GM20431 (cell line): Measurements from ENCODE around the gene VEGFC.

Experiments
- in situ Hi-C: fragments of 300-500 bp; cut with MseI, MboI; formaldehyde crosslinking; loops from one replicate; pipeline ENCODE4 v1.15.0; 2020; ENCODE audit warnings: low sequenced_read_pairs; ENCODE audit not compliant: unreplicated experiment

VEGFC gene

GRCh38 chr4:176642472-176642871 is 150.2 kb downstream of the VEGFC start:
- in situ Hi-C loops, result loop anchor here (25.0 kb wide), 1 partner anchor 255 kb away; no protein-coding TSS in a partner anchor

GRCh38 chr4:176641237-176641636 is 151.5 kb downstream of the VEGFC start:
- in situ Hi-C loops, result loop anchor here (25.0 kb wide), 1 partner anchor 254 kb away; no protein-coding TSS in a partner anchor

GRCh38 chr4:176638992-176639391 is 153.7 kb downstream of the VEGFC start:
- in situ Hi-C loops, result loop anchor here (25.0 kb wide), 1 partner anchor 252 kb away; no protein-coding TSS in a partner anchor

GRCh38 chr4:176636292-176636691 is 156.4 kb downstream of the VEGFC start:
- in situ Hi-C loops, result loop anchor here (25.0 kb wide), 1 partner anchor 249 kb away; no protein-coding TSS in a partner anchor

GRCh38 chr4:176635372-176636261 is 157.1 kb downstream of the VEGFC start:
- in situ Hi-C loops, result loop anchor here (25.0 kb wide), 1 partner anchor 248 kb away; no protein-coding TSS in a partner anchor
